Measurements from ENCODE around the gene DPYSL5.
"Not testable (repeated sequence)": the region's sequence is repeated elsewhere in the genome, so short reads cannot be mapped to it uniquely, and the experiment has no call there.

DPYSL5 gene

GRCh38 chr2:26847655-26848335 is at the start of gene DPYSL5:
DPYSL5 (plus strand) TSS chr2:26848132; CDS start chr2:26898500, 50,368 bp downstream.
- no peak for DNase-seq (ENCODE audit: low read depth)

- DNase-seq (ENCODE audit: low read depth), result no peak
Measured at GRCh38 chr2:26801328-26801727, 46.6 kb upstream of the DPYSL5 start.

GRCh38 chr2:26801796-26802195 is 46.1 kb upstream of the DPYSL5 start:
- no peak for DNase-seq (ENCODE audit: low read depth)

- DNase-seq (ENCODE audit: low read depth), result no peak
Measured at GRCh38 chr2:26805241-26805676, 42.7 kb upstream of the DPYSL5 start.

- no peak for DNase-seq (ENCODE audit: low read depth)
Measured at GRCh38 chr2:26807788-26808460, 40.0 kb upstream of the DPYSL5 start.

- DNase-seq (ENCODE audit: low read depth), result no peak
Measured at GRCh38 chr2:26809211-26809610, 38.7 kb upstream of the DPYSL5 start.

- DNase-seq (ENCODE audit: low read depth), result no peak
Measured at GRCh38 chr2:26809876-26810577, 37.9 kb upstream of the DPYSL5 start.

- no peak for DNase-seq (ENCODE audit: low read depth)
Measured at GRCh38 chr2:26811261-26811660, 36.7 kb upstream of the DPYSL5 start.

GRCh38 chr2:26811791-26812694 is 35.9 kb upstream of the DPYSL5 start:
- no peak for DNase-seq (ENCODE audit: low read depth)

- DNase-seq (ENCODE audit: low read depth), result no peak
Measured at GRCh38 chr2:26812731-26813130, 35.2 kb upstream of the DPYSL5 start.

- not testable (repeated sequence) for DNase-seq (ENCODE audit: low read depth)
Measured at GRCh38 chr2:26814072-26814765, 33.7 kb upstream of the DPYSL5 start.

- no peak for DNase-seq (ENCODE audit: low read depth)
Measured at GRCh38 chr2:26816893-26817292, 31.0 kb upstream of the DPYSL5 start.

GRCh38 chr2:26818255-26818654 is 29.7 kb upstream of the DPYSL5 start:
- no peak for DNase-seq (ENCODE audit: low read depth)

- no peak for DNase-seq (ENCODE audit: low read depth)
Measured at GRCh38 chr2:26818972-26819371, 29.0 kb upstream of the DPYSL5 start.

- no peak for DNase-seq (ENCODE audit: low read depth)
Measured at GRCh38 chr2:26820932-26821331, 27.0 kb upstream of the DPYSL5 start.

GRCh38 chr2:26822877-26823276 is 25.1 kb upstream of the DPYSL5 start:
- no peak for DNase-seq (ENCODE audit: low read depth)

- no peak for DNase-seq (ENCODE audit: low read depth)
Measured at GRCh38 chr2:26838121-26838906, 9.6 kb upstream of the DPYSL5 start.

GRCh38 chr2:26840937-26841610 is 6.9 kb upstream of the DPYSL5 start:
- no peak for DNase-seq (ENCODE audit: low read depth)

- DNase-seq (ENCODE audit: low read depth), result no peak
Measured at GRCh38 chr2:26843041-26843440, 4.9 kb upstream of the DPYSL5 start.

- DNase-seq (ENCODE audit: low read depth), result no peak
Measured at GRCh38 chr2:26845021-26845420, 2.9 kb upstream of the DPYSL5 start.
